ENCODE data around the gene AP1M1.

Gene AP1M1

DNA sequence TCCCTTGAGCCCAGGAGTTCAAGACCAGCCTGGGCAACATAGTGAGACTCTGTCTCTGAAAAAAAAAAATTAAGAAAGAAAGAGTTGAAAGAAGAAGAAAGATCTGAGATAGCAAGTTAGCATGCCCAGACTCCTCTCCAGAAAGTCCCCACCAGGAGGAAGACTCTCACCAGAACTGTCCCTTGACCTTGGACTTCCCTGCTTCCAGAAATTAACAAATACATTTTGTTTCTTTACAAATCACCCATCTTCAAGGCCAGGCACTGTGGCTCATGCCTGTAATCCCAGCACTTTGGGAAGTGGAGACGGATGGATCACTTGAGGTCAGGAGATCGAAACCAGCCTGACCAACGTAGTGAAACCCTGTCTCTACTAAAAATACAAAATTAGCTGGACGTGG, 82.6 kb downstream of the AP1M1 start:
- Histone ChIP-seq H4K20me1 (ENCODE audit: low read depth, low read length) (no peaks in the 10 kb centered on the region), H3K4me2 (ENCODE audit: low read depth, low read length, poor library complexity, severe bottlenecking) (no peak overlapping the region), H2AFZ (ENCODE audit: low read depth, low read length, severe bottlenecking) (no peak overlapping the region), H3K4me3 (ENCODE audit: insufficient read depth, low read length, poor library complexity, severe bottlenecking) (no peak overlapping the region), H3K36me3 (ENCODE audit: low read length) (no peaks in the 10 kb centered on the region), H3K79me2 (ENCODE audit: insufficient read depth, low read length) (no peaks in the 10 kb centered on the region), H3K27me3 (ENCODE audit: low read length) (no peaks in the 10 kb centered on the region), H3F3A (ENCODE audit: insufficient read depth) (no peaks in the 10 kb centered on the region), H3K9me2 (replicated peaks; ENCODE audit: insufficient read depth, low read length) (no peaks in the 10 kb centered on the region), H3K27ac (ENCODE audit: low read depth, low read length) (no peak overlapping the region), H3K9ac (ENCODE audit: low read length) (no peak overlapping the region), H3K9me3 (ENCODE audit: insufficient read depth, low read length) (no peaks in the 10 kb centered on the region)
- no peak for TF ChIP-seq EZH2phosphoT487 (conservative IDR thresholded peaks at IDR 0.05; ENCODE audit: low read length)
- TF ChIP-seq, protein P1, sequence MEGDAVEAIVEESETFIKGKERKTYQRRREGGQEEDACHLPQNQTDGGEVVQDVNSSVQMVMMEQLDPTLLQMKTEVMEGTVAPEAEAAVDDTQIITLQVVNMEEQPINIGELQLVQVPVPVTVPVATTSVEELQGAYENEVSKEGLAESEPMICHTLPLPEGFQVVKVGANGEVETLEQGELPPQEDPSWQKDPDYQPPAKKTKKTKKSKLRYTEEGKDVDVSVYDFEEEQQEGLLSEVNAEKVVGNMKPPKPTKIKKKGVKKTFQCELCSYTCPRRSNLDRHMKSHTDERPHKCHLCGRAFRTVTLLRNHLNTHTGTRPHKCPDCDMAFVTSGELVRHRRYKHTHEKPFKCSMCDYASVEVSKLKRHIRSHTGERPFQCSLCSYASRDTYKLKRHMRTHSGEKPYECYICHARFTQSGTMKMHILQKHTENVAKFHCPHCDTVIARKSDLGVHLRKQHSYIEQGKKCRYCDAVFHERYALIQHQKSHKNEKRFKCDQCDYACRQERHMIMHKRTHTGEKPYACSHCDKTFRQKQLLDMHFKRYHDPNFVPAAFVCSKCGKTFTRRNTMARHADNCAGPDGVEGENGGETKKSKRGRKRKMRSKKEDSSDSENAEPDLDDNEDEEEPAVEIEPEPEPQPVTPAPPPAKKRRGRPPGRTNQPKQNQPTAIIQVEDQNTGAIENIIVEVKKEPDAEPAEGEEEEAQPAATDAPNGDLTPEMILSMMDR (IDR thresholded peaks at IDR 0.05; ENCODE audit: insufficient read depth, low read length, poor library complexity, severe bottlenecking): no peak

DNA sequence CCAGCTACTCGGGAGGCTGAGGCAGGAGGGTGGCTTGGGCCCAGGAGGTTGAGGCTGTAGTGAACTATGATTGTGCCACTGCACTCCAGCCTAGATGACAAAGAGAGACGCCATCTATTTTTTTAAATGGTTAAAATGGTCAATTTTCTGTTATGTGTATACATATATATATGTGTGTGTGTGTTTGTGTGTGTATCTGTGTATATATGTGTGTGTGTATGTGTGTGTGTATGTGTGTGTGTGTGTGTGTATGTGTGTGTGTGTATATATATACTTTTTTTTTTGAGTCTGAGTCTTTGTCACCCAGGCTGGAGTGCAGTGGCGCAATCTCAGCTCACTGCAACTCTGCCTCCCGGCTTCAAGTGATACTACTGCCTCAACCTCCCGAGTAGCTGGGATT, 84.0 kb downstream of the AP1M1 start:
- Histone ChIP-seq H3K27me3 (ENCODE audit: low read length) (no peaks in the 10 kb centered on the region), H2AFZ (ENCODE audit: low read depth, low read length, severe bottlenecking) (no peak overlapping the region), H3K9me3 (ENCODE audit: insufficient read depth, low read length) (no peaks in the 10 kb centered on the region), H3K79me2 (ENCODE audit: insufficient read depth, low read length) (no peaks in the 10 kb centered on the region), H3K9me2 (replicated peaks; ENCODE audit: insufficient read depth, low read length) (no peaks in the 10 kb centered on the region), H3K36me3 (ENCODE audit: low read length) (no peaks in the 10 kb centered on the region), H4K20me1 (ENCODE audit: low read depth, low read length) (no peaks in the 10 kb centered on the region), H3K4me2 (ENCODE audit: low read depth, low read length, poor library complexity, severe bottlenecking) (no peak overlapping the region), H3F3A (ENCODE audit: insufficient read depth) (no peaks in the 10 kb centered on the region), H3K27ac (ENCODE audit: low read depth, low read length) (no peak overlapping the region), H3K9ac (ENCODE audit: low read length) (no peak overlapping the region), H3K4me3 (ENCODE audit: insufficient read depth, low read length, poor library complexity, severe bottlenecking) (no peak overlapping the region)
- TF ChIP-seq EZH2phosphoT487 (conservative IDR thresholded peaks at IDR 0.05; ENCODE audit: low read length): no peak
- TF ChIP-seq, protein P1 (IDR thresholded peaks at IDR 0.05; ENCODE audit: insufficient read depth, low read length, poor library complexity, severe bottlenecking): no peak

DNA sequence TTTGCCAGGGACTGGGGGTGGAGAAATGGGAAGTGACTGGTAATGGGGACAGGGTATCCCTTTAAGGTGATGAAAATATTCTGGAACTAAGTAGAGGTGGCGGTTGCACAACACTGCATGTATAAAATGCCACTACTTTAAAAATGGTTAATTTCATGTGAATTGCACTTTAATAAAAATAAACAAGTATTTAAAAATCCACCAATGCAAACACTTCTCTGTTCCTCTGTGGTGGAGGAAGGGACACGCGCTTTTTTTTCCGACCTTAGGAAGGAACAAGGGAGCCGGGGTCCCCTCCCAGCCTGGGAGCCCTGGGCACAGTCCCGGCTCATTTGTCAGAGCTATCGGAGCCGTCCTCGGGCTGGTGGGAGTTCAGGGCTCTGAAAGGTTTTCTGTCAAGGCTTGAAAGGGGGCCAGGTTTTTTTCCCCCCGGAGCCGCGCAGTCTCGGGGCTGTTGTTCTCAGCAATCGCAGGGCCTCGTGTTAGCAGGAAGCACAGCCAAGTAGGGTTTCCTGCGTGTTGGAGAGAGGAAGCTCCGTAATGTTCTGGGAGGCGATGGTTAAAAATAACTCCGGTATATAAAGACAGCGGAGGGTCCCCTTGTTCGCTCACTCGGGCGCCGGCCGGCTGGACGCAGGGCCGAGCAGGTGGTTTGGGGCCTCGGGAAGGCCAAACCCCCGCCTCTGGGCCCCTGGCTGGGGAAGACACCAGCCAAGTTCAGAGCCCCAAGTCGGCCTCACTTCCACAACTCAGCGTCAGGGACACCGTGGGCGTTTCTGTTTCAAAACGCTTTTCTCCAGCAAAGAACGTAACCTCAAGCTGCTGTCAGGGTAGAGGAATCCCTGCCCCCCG, 85.7 kb downstream of the AP1M1 start:
- H3K27me3 ChIP-seq (ENCODE audit: low read length): no peaks in the 10 kb centered on the region
- H3K4me3 ChIP-seq (ENCODE audit: insufficient read depth, low read length, poor library complexity, severe bottlenecking): no peak overlapping the region
- H3K9me3 ChIP-seq (ENCODE audit: insufficient read depth, low read length): no peaks in the 10 kb centered on the region
- H3K27ac ChIP-seq (ENCODE audit: low read depth, low read length): no peak overlapping the region
- no peaks in the 10 kb centered on the region for H3K79me2 ChIP-seq (ENCODE audit: insufficient read depth, low read length)
- H3K4me2 ChIP-seq (ENCODE audit: low read depth, low read length, poor library complexity, severe bottlenecking): no peak overlapping the region
- H3K9ac ChIP-seq (ENCODE audit: low read length): no peak overlapping the region
- H4K20me1 ChIP-seq (ENCODE audit: low read depth, low read length): no peaks in the 10 kb centered on the region
- no peak for TF ChIP-seq EZH2phosphoT487 (conservative IDR thresholded peaks at IDR 0.05; ENCODE audit: low read length)
- TF ChIP-seq, protein P1 (IDR thresholded peaks at IDR 0.05; ENCODE audit: insufficient read depth, low read length, poor library complexity, severe bottlenecking): no peak
- no peaks in the 10 kb centered on the region for H3K9me2 ChIP-seq (replicated peaks; ENCODE audit: insufficient read depth, low read length)
- H3F3A ChIP-seq (ENCODE audit: insufficient read depth): no peaks in the 10 kb centered on the region
- no peak overlapping the region for H2AFZ ChIP-seq (ENCODE audit: low read depth, low read length, severe bottlenecking)
- H3K36me3 ChIP-seq (ENCODE audit: low read length): no peaks in the 10 kb centered on the region

Data from SU-DHL-6 (cell line).